HepG2 (cell line): ENCODE measurements around the gene TTC4. TPM values are rescaled to one million over a fixed set of nuclear protein-coding genes. Genes with fewer than 3 reads are reported as not detected.

ENCODE experiments used
- ATAC-seq: fragments of 200-7000 bp; cut with Tn5 transposase; 3 replicates; pipeline ENCODE4 v1.9.1; 2020; ENCODE audit warnings: mild to moderate bottlenecking, moderate library complexity
- BruUV-seq: library from RNA; stranded (reverse); fragments of 400-500 nt; replicated peaks from 2 replicates; lab custom pipeline; 2021; lab: Mats Ljungman, UMichigan
- CTCF ChIA-PET: fragments of 300-600 bp; formaldehyde crosslinking; extraction: SDS; loops from one replicate; lab custom pipeline; 2021; ENCODE audit warnings: low total read pairs, inconsistent platforms, low intra/inter-chr PET ratio; lab: Yijun Ruan, JAX
- POLR2A ChIA-PET: fragments of 350-600 bp; sonication (Branson Sonifier 250); formaldehyde crosslinking; loops from one replicate; lab custom pipeline; 2020; ENCODE audit warnings: antibody characterized with exemption, inconsistent platforms; lab: Yijun Ruan, JAX
- DNase-seq: peaks from one replicate; pipeline ENCODE4 v3.0.0-alpha.2; 2015; ENCODE audit warnings: low spot score
- FAIRE-seq: peaks from 3 replicates; lab custom pipeline; 2011; peaks lifted over from hg19 to GRCh38; lab: Jason Lieb, UNC
- H2AFZ ChIP-seq: one replicate; pipeline ENCODE4 v1.6.1; 2011; ENCODE audit warnings: low read length, inconsistent platforms
- H3K27ac ChIP-seq: fragments of 300-600 bp; 3 replicates; pipeline ENCODE4 v1.8.0; 2011; ENCODE audit warnings: mixed run types, mild to moderate bottlenecking, mixed read lengths, low read length, inconsistent platforms; ENCODE audit not compliant: insufficient read depth; ENCODE audit errors: extremely low read length
- H3K27me3 ChIP-seq, 2 experiments: fragments of 200-600 bp in 1 of 2; 2 replicates in 1 of 2; 3 replicates in 1 of 2; pipeline versions ENCODE4 v1.6.0 to v1.8.0; 2011; ENCODE audit warnings: low read length in 2 of 2, mild to moderate bottlenecking in 2 of 2, moderate library complexity in 2 of 2, inconsistent platforms in 1 of 2; ENCODE audit not compliant: insufficient read depth in 2 of 2, control insufficient read depth in 1 of 2
- H3K36me3 ChIP-seq, 2 experiments: fragments of 200-600 bp in 1 of 2; replicated peaks in 1 of 2; 2 replicates in 1 of 2; 3 replicates in 1 of 2; pipeline versions ENCODE4 v1.5.1 to v1.8.0; 2011; ENCODE audit warnings: low read length in 2 of 2, inconsistent platforms in 1 of 2; ENCODE audit not compliant: insufficient read depth in 2 of 2, control insufficient read depth in 1 of 2
- H3K4me1 ChIP-seq: 2 replicates; pipeline ENCODE4 v1.5.1; 2012; ENCODE audit warnings: low read length, inconsistent platforms; ENCODE audit not compliant: insufficient read depth
- H3K4me2 ChIP-seq: 2 replicates; pipeline ENCODE4 v1.6.0; 2011; ENCODE audit warnings: low read depth, low read length, inconsistent platforms
- H3K4me3 ChIP-seq, 3 experiments: fragments of 200-600 bp in 1 of 3; sonication (generic), shearing (Covaris generic) in 1 of 3; replicated peaks in 1 of 3; 2 replicates each; pipeline ENCODE4 v1.5.1; 2011 to 2016; ENCODE audit warnings: low read length in 3 of 3, inconsistent platforms in 2 of 3, low read depth in 2 of 3, mild to moderate bottlenecking in 2 of 3, control low read depth in 1 of 3, mixed read lengths in 1 of 3; ENCODE audit not compliant: insufficient read depth in 1 of 3
- H3K79me2 ChIP-seq: one replicate; pipeline ENCODE4 v1.6.1; 2011; ENCODE audit warnings: low read length, inconsistent platforms; ENCODE audit not compliant: insufficient read depth
- H3K9ac ChIP-seq: 2 replicates; pipeline ENCODE4 v1.6.0; 2011; ENCODE audit warnings: mild to moderate bottlenecking, low read depth, low read length, inconsistent platforms; ENCODE audit not compliant: insufficient read depth
- H3K9me3 ChIP-seq: 2 replicates; pipeline ENCODE4 v1.5.1; 2012; ENCODE audit warnings: mild to moderate bottlenecking, low read length
- H4K20me1 ChIP-seq: 2 replicates; pipeline ENCODE4 v1.6.0; 2011; ENCODE audit warnings: inconsistent platforms, mild to moderate bottlenecking, low read length, moderate library complexity; ENCODE audit not compliant: insufficient read depth
- KDM6A ChIP-seq: IDR thresholded peaks from 2 replicates; pipeline ENCODE4 v1.6.1; 2016; ENCODE audit warnings: low read depth
- KMT2B ChIP-seq: IDR thresholded peaks from 2 replicates; pipeline ENCODE4 v1.6.1; 2016; ENCODE audit warnings: missing genetic modification reagents, missing compliant biosample characterization
- ZKSCAN1 ChIP-seq: fragments of 150-350 bp; IDR thresholded peaks from 2 replicates; pipeline ENCODE4 v1.6.1; 2014; ENCODE audit warnings: low read length
- ZNF251 ChIP-seq: sonication (generic); formaldehyde crosslinking; IDR thresholded peaks from 2 replicates; pipeline ENCODE4 v1.9.0; 2021; ENCODE audit warnings: mild to moderate bottlenecking, missing genetic modification reagents
- ZNF329 ChIP-seq: sonication (generic); formaldehyde crosslinking; IDR thresholded peaks from 2 replicates; pipeline ENCODE4 v1.9.0; 2021; ENCODE audit warnings: low read depth, mild to moderate bottlenecking, missing genetic modification reagents
- ZNF484 ChIP-seq: sonication (generic); formaldehyde crosslinking; IDR thresholded peaks from 2 replicates; pipeline ENCODE4 v1.5.1; 2020; ENCODE audit warnings: mild to moderate bottlenecking, low read depth, missing genetic modification reagents, borderline replicate concordance
- ZNF761 ChIP-seq: sonication (generic); formaldehyde crosslinking; conservative IDR thresholded peaks from 2 replicates; pipeline ENCODE4 v1.4.0; 2020; ENCODE audit warnings: mild to moderate bottlenecking, missing genetic modification reagents
- WGBS: methylation state at CpG from one replicate; pipeline ENCODE4 v1.1.6; 2017; ENCODE audit warnings: low lambda C conversion rate; 5-methylcytosine and 5-hydroxymethylcytosine counted together
- in situ Hi-C: cut with HindIII; loops from 2 replicates; pipeline ENCODE4 v1.10.0; 2017; ENCODE audit warnings: low pct_unique_long_range_greater_than_20kb; ENCODE audit not compliant: extremely low pct_ligation_motif_present
- intact Hi-C: fragments of 100-400 bp; cut with micrococcal nuclease; formaldehyde crosslinking; loops from one replicate; pipeline ENCODE4 v1.10.0; 2022; ENCODE audit not compliant: unreplicated experiment
- polyA plus RNA-seq, 8 experiments: library from polyadenylated mRNA; depleted of rRNA in 3 of 8; stranded (reverse) in 7 of 8; unstranded in 1 of 8; fragments of >200 nt; fragmentation: Illumina TruSeq in 4 of 8; extraction: Trizol in 4 of 8; gene quantifications; 2 replicates each; pipeline versions ENCODE4 v1.2.1 to v1.2.3, GENCODE V29; 2011 to 2016; ENCODE audit warnings: low read depth in 4 of 8, missing spikeins in 1 of 8, mixed read lengths in 1 of 8; ENCODE audit not compliant: insufficient read depth in 1 of 8
- total RNA-seq, 5 experiments: library from RNA; depleted of rRNA; stranded (reverse); fragments of >200 nt; fragmentation: Illumina TruSeq; extraction: Trizol; gene quantifications; 2 replicates each; pipeline ENCODE4 v1.2.3, GENCODE V29; 2016; ENCODE audit warnings: low read depth in 1 of 5
- TF ChIP-seq, protein P1 (sequence below): sonication (generic); formaldehyde crosslinking; IDR thresholded peaks from 2 replicates; pipeline ENCODE4 v1.4.0; 2020; ENCODE audit warnings: missing genetic modification reagents
- TF ChIP-seq, protein P2 (sequence below): sonication (generic); formaldehyde crosslinking; IDR thresholded peaks from 2 replicates; pipeline ENCODE4 v1.4.0; 2020; ENCODE audit warnings: mild to moderate bottlenecking, missing genetic modification reagents
- TF ChIP-seq, protein P3 (sequence below): sonication (generic); formaldehyde crosslinking; IDR thresholded peaks from 2 replicates; pipeline ENCODE4 v1.4.0; 2020; ENCODE audit warnings: mild to moderate bottlenecking, missing genetic modification reagents, borderline replicate concordance
- TF ChIP-seq, protein P4 (sequence below): sonication (generic); formaldehyde crosslinking; IDR thresholded peaks from 2 replicates; pipeline ENCODE4 v1.8.0; 2022; ENCODE audit warnings: mild to moderate bottlenecking, missing genetic modification reagents, borderline replicate concordance
- TF ChIP-seq, protein P5 (sequence below): sonication (generic); formaldehyde crosslinking; IDR thresholded peaks from 2 replicates; pipeline ENCODE4 v1.8.0; 2022; ENCODE audit warnings: missing genetic modification reagents, mild to moderate bottlenecking, inconsistent platforms, borderline replicate concordance
- TF ChIP-seq, protein P6 (sequence below): sonication (generic); formaldehyde crosslinking; IDR thresholded peaks from 2 replicates; pipeline ENCODE4 v1.8.1; 2023; ENCODE audit warnings: mild to moderate bottlenecking, moderate library complexity, missing genetic modification reagents
- TF ChIP-seq, protein P7 (sequence below): IDR thresholded peaks from 2 replicates; pipeline ENCODE4 v1.6.1; 2016; ENCODE audit warnings: missing genetic modification reagents, missing compliant biosample characterization

The TTC4 gene
- total and polyA plus RNA-seq, 2 of the 13 experiments (the other 11 are each of a cell fraction or from before 2014, with no cell fraction given): 13.1 to 24.7 TPM

DNA sequence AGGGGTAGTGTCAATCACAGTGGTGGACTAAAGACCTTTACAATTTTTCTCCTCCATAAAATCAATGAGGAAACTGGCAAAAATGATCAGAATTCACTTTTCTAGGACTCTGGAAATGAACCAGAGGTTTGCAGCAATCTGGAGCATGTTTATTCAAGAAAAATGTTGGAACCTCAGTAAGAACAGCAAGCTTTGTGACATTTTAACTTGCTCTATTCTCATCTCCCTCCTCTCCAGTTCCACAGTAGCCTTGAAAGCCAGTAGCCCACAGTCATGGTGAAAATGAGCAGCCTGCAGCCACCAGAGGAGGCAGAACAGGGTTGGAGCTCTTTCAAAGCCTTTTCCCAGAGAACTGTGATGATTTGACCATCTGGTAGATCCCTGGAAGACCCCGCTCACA lies 9.1 kb downstream of the TTC4 start:
- Histone ChIP-seq H2AFZ (no peak overlapping the region), H3K4me2 (no peak overlapping the region), H3K4me3 (no peak overlapping the region), H3K4me1 (peaks cover 14% of the 10 kb centered on the region), H3K27ac (no peak overlapping the region), H3K79me2 (no peaks in the 10 kb centered on the region), H3K27me3 (no peaks in the 10 kb centered on the region), H3K9ac (no peak overlapping the region), H3K9me3 (no peaks in the 10 kb centered on the region), H4K20me1 (no peaks in the 10 kb centered on the region), H3K36me3 (peaks cover 10 to 85% of the 10 kb centered on the region in 2 experiments)
- 96% methylated on average over 1 of the region's 1 CpG for WGBS
- CTCF ChIA-PET: no interaction called here
- intact Hi-C loops (no loop called here), in situ Hi-C loops (no loop called here)
- DNase-seq (no peak), ATAC-seq (no peak), FAIRE-seq (no peak)
- TF ChIP-seq ZNF329 (CRISPR knock-in tag): no peak
- TF ChIP-seq, protein P1, sequence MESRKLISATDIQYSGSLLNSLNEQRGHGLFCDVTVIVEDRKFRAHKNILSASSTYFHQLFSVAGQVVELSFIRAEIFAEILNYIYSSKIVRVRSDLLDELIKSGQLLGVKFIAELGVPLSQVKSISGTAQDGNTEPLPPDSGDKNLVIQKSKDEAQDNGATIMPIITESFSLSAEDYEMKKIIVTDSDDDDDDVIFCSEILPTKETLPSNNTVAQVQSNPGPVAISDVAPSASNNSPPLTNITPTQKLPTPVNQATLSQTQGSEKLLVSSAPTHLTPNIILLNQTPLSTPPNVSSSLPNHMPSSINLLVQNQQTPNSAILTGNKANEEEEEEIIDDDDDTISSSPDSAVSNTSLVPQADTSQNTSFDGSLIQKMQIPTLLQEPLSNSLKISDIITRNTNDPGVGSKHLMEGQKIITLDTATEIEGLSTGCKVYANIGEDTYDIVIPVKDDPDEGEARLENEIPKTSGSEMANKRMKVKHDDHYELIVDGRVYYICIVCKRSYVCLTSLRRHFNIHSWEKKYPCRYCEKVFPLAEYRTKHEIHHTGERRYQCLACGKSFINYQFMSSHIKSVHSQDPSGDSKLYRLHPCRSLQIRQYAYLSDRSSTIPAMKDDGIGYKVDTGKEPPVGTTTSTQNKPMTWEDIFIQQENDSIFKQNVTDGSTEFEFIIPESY (CRISPR knock-in tag): no peak
- TF ChIP-seq, protein P2, sequence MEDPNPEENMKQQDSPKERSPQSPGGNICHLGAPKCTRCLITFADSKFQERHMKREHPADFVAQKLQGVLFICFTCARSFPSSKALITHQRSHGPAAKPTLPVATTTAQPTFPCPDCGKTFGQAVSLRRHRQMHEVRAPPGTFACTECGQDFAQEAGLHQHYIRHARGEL (CRISPR knock-in tag): no peak
- TF ChIP-seq, protein P3, sequence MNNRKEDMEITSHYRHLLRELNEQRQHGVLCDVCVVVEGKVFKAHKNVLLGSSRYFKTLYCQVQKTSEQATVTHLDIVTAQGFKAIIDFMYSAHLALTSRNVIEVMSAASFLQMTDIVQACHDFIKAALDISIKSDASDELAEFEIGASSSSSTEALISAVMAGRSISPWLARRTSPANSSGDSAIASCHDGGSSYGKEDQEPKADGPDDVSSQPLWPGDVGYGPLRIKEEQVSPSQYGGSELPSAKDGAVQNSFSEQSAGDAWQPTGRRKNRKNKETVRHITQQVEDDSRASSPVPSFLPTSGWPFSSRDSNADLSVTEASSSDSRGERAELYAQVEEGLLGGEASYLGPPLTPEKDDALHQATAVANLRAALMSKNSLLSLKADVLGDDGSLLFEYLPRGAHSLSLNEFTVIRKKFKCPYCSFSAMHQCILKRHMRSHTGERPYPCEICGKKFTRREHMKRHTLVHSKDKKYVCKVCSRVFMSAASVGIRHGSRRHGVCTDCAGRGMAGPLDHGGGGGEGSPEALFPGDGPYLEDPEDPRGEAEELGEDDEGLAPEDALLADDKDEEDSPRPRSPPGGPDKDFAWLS (CRISPR knock-in tag): no peak
- TF ChIP-seq, protein P4, sequence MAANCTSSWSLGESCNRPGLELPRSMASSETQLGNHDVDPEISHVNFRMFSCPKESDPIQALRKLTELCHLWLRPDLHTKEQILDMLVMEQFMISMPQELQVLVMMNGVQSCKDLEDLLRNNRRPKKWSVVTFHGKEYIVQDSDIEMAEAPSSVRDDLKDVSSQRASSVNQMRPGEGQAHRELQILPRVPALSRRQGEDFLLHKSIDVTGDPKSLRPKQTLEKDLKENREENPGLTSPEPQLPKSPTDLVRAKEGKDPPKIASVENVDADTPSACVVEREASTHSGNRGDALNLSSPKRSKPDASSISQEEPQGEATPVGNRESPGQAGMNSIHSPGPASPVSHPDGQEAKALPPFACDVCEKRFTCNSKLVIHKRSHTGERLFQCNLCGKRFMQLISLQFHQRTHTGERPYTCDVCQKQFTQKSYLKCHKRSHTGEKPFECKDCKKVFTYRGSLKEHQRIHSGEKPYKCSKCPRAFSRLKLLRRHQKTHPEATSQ: no peak
- TF ChIP-seq, protein P5, sequence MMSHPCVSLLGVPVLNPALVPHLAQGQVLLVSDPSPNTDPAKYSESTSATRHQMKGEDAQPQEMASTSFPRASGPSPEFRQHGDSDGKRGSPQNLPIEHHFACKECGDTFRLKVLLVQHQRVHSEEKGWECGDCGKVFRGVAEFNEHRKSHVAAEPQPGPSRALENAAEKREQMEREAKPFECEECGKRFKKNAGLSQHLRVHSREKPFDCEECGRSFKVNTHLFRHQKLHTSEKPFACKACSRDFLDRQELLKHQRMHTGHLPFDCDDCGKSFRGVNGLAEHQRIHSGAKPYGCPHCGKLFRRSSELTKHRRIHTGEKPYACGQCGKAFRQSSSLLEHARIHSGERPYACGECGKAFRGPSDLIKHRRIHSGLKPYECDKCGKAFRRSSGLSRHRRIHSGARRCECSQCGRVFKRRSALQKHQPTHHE (CRISPR knock-in tag): no peak
- no peak for TF ChIP-seq ZNF761 (CRISPR knock-in tag)
- no peak for TF ChIP-seq ZNF484 (CRISPR knock-in tag)
- TF ChIP-seq, protein P6, sequence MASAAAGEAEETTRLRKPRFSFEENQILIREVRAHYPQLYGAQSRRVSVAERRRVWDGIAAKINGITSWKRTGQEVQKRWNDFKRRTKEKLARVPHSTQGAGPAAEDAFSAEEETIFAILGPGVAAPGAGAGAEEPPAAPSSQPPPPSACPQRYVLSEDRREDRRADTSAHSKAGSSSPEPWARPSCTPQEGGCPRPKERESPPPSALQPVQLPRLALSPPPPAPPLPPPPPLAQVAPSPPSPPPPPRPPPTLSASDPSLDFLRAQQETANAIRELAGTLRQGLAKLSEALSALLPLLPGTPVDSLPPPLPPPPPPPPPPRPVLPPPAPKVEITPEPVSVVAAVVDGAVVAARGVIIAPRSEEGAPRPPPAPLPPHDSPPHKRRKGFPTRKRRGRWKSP (CRISPR knock-in tag): no peak
- TF ChIP-seq KMT2B (CRISPR knock-in tag): no peak
- no peak for TF ChIP-seq ZKSCAN1
- TF ChIP-seq, protein P7, sequence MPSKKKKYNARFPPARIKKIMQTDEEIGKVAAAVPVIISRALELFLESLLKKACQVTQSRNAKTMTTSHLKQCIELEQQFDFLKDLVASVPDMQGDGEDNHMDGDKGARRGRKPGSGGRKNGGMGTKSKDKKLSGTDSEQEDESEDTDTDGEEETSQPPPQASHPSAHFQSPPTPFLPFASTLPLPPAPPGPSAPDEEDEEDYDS (CRISPR knock-in tag): no peak
- TF ChIP-seq KDM6A: no peak
- no peak for TF ChIP-seq ZNF251 (CRISPR knock-in tag)
- BruUV-seq: no TSS peak
- POLR2A ChIA-PET: interaction anchor here (1.2 to 1.4 kb wide), 2 partner anchors 9 to 164 kb away, joined by 3 read pairs; partner anchors contain the start of gene TTC4
